ENCODE measurements around the gene ADAMTS7.

The ADAMTS7 gene

DNA sequence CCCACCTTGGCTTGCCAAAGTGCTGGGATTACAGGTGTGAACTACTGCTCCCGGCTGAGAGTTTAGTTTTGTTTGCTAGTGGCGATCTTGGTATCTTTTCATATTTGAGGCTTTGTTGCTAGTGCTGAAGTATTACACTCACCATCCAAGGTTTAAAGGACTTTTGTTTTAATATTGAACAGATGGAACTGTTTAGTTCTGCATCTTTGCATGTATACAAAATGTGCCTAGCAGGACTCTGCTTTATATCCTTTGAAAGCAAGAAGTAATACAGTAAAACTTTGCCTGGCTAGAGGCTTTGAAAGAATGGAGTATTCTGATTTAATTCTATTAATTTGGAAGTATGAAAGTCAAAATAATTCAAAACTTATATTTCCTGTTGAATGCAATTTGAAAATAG, 92.4 kb downstream of the ADAMTS7 start:
- no peaks in the 10 kb centered on the region for H3K36me3 ChIP-seq
- no peaks in the 10 kb centered on the region for H3K4me1 ChIP-seq
- no peaks in the 10 kb centered on the region for H3K27me3 ChIP-seq
- no peak overlapping the region for H3K4me3 ChIP-seq (ENCODE audit: low read depth, low read length)
- TF ChIP-seq, protein P1, sequence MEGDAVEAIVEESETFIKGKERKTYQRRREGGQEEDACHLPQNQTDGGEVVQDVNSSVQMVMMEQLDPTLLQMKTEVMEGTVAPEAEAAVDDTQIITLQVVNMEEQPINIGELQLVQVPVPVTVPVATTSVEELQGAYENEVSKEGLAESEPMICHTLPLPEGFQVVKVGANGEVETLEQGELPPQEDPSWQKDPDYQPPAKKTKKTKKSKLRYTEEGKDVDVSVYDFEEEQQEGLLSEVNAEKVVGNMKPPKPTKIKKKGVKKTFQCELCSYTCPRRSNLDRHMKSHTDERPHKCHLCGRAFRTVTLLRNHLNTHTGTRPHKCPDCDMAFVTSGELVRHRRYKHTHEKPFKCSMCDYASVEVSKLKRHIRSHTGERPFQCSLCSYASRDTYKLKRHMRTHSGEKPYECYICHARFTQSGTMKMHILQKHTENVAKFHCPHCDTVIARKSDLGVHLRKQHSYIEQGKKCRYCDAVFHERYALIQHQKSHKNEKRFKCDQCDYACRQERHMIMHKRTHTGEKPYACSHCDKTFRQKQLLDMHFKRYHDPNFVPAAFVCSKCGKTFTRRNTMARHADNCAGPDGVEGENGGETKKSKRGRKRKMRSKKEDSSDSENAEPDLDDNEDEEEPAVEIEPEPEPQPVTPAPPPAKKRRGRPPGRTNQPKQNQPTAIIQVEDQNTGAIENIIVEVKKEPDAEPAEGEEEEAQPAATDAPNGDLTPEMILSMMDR (IDR thresholded peaks at IDR 0.05; ENCODE audit: low read depth, low read length): no peak
- no peak for DNase-seq
- H3K9me3 ChIP-seq: no peaks in the 10 kb centered on the region; the same call in none of the 2 replicates

- Histone ChIP-seq H3K36me3 (no peaks in the 10 kb centered on the region), H3K9me3 (no peaks in the 10 kb centered on the region; the same call in none of the 2 replicates), H3K4me1 (no peaks in the 10 kb centered on the region), H3K4me3 (ENCODE audit: low read depth, low read length) (no peak overlapping the region), H3K27me3 (no peaks in the 10 kb centered on the region)
- DNase-seq: no peak
- TF ChIP-seq, protein P1 (IDR thresholded peaks at IDR 0.05; ENCODE audit: low read depth, low read length): no peak
Observed at GRCh38 chr15:78717956-78718656, 93.2 kb downstream of the ADAMTS7 start.

DNA sequence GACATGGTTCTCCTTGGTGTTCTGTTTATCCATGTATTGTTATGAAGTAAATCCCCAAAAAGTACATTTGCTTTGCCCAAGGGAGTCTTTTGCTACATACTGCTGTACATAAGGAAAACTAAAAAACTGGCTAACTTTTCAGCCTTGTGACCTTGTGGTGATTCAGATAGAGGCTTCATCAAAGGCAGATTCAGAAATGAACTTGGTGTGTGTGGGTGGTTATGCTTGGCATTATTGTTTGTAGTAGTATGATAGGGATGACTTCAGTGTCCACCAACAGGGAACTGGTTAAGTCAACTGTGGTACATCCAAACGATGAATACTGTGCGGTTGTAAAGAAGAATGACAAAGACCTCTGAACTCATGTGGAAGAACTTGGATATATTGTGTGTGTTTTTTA, 94.6 kb downstream of the ADAMTS7 start:
- Histone ChIP-seq H3K4me1 (no peaks in the 10 kb centered on the region), H3K4me3 (ENCODE audit: low read depth, low read length) (no peak overlapping the region), H3K27me3 (no peaks in the 10 kb centered on the region), H3K9me3 (no peaks in the 10 kb centered on the region; the same call in none of the 2 replicates), H3K36me3 (no peaks in the 10 kb centered on the region)
- TF ChIP-seq, protein P1 (IDR thresholded peaks at IDR 0.05; ENCODE audit: low read depth, low read length): no peak
- no peak for DNase-seq

DNA sequence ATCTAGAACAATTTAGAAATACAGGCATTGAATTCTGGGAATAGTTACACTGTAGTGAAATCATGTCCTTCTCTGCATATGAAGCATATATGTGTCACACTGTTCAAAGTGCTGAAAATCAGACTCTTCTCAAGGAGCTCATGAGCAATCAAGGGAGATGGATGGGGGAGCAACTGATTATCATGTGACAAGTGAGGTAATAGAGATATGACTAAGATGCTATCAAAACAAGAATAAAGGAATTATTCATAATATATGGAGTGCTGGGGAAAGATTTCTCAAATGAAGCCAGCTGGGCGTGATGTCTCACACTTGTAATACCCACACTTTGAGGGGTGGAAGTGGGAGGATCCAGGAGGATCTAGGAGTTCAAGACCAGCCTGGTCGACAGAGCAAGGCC, 95.3 kb downstream of the ADAMTS7 start:
- no peaks in the 10 kb centered on the region; the same call in none of the 2 replicates for H3K9me3 ChIP-seq
- no peak overlapping the region for H3K4me3 ChIP-seq (ENCODE audit: low read depth, low read length)
- no peaks in the 10 kb centered on the region for H3K36me3 ChIP-seq
- TF ChIP-seq, protein P1 (IDR thresholded peaks at IDR 0.05; ENCODE audit: low read depth, low read length): no peak
- no peaks in the 10 kb centered on the region for H3K4me1 ChIP-seq
- no peaks in the 10 kb centered on the region for H3K27me3 ChIP-seq
- DNase-seq: no peak

- H3K4me3 ChIP-seq (ENCODE audit: low read depth, low read length): no peak overlapping the region
- H3K36me3 ChIP-seq: no peaks in the 10 kb centered on the region
- no peaks in the 10 kb centered on the region for H3K4me1 ChIP-seq
- H3K27me3 ChIP-seq: no peaks in the 10 kb centered on the region
- TF ChIP-seq, protein P1 (IDR thresholded peaks at IDR 0.05; ENCODE audit: low read depth, low read length): no peak
- no peak for DNase-seq
- H3K9me3 ChIP-seq: no peaks in the 10 kb centered on the region; the same call in none of the 2 replicates
Observed at GRCh38 chr15:78715434-78715833, 95.8 kb downstream of the ADAMTS7 start.

DNA sequence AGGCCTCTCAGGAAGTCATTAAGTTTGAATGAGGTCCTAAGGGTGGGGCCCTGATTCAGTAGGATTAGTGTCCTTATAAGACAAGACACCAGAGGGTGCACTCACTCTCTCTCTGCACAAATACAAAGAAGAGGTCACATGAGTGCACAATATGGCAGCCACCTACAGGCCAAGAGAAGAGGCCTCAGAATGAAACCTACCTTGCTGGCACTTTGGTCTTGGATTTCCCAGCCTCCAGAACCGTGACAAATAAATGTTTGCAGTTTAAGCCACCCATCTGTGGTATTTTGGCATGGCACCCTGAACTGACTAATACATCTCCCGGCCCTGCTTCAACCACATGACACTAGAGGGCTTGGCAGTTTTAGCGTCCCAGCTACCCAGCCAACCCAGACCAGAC, 96.4 kb downstream of the ADAMTS7 start:
- Histone ChIP-seq H3K4me1 (peaks cover 3% of the 10 kb centered on the region), H3K27me3 (no peaks in the 10 kb centered on the region), H3K36me3 (no peaks in the 10 kb centered on the region), H3K9me3 (no peaks in the 10 kb centered on the region; the same call in none of the 2 replicates), H3K4me3 (ENCODE audit: low read depth, low read length) (no peak overlapping the region)
- TF ChIP-seq, protein P1 (IDR thresholded peaks at IDR 0.05; ENCODE audit: low read depth, low read length): peak; percentile 36
- DNase-seq: no peak

Data from BE2C (cell line).